GM18951 (cell line): ENCODE measurements around the gene FITM1.

ENCODE experiments used
- POLR2A ChIP-seq: IDR thresholded peaks from 4 replicates; pipeline ENCODE4 v1.6.1; 2011; ENCODE audit warnings: mild to moderate bottlenecking; ENCODE audit not compliant: insufficient read length, insufficient read depth; ENCODE audit errors: extremely low read depth
- in situ Hi-C: fragments of 300-500 bp; cut with MboI; formaldehyde crosslinking; loops from one replicate; pipeline ENCODE4 v1.12.0; 2022; ENCODE audit warnings: low sequenced_read_pairs, mixed read lengths, inconsistent platforms; ENCODE audit not compliant: unreplicated experiment

Gene FITM1

GRCh38 chr14:24176599-24176998, 46.1 kb downstream of the FITM1 start:
- no peak for TF ChIP-seq POLR2A
- in situ Hi-C loops: no loop called here

GRCh38 chr14:24177041-24177825, 46.8 kb downstream of the FITM1 start:
- in situ Hi-C loops: no loop called here
- no peak for TF ChIP-seq POLR2A

- in situ Hi-C loops: no loop called here
Measured at GRCh38 chr14:24177891-24178290, 47.4 kb downstream of the FITM1 start.

GRCh38 chr14:24178399-24179178, 48.1 kb downstream of the FITM1 start:
- TF ChIP-seq POLR2A: no peak
- in situ Hi-C loops: no loop called here

More at GRCh38 chr14:24177891-24178290, 47.4 kb downstream of the FITM1 start:
- no peak for TF ChIP-seq POLR2A

- peak; percentile 26 for TF ChIP-seq POLR2A
- in situ Hi-C loops: no loop called here
Measured at GRCh38 chr14:24179294-24179960, 49.0 kb downstream of the FITM1 start.

GRCh38 chr14:24179961-24180796, 49.7 kb downstream of the FITM1 start:
- TF ChIP-seq POLR2A: peak; percentile 10
- in situ Hi-C loops: no loop called here

GRCh38 chr14:24181371-24182077, 51.1 kb downstream of the FITM1 start:
- TF ChIP-seq POLR2A: peak; percentile 31
- in situ Hi-C loops: no loop called here
